Right lobe of liver (tissue), 6 donors: Measurements from ENCODE around the gene ZCCHC13. TPM values are rescaled to one million over a fixed set of nuclear protein-coding genes. Genes with fewer than 3 reads are reported as not detected.

Experiments used
- ATAC-seq, 4 donors: fragments of 200-7000 bp; cut with Tn5 transposase; one replicate each; pipeline ENCODE4 v1.9.1; 2020; ENCODE audit warnings: mild to moderate bottlenecking in 4 of 4, moderate library complexity in 4 of 4
- DNase-seq, 3 donors: peaks; one replicate each; pipeline ENCODE4 v3.0.0-alpha.2; 2020
- H3K27ac ChIP-seq, 3 donors: fragments of 200-600 bp; one replicate each; pipeline ENCODE4 v1.8.0; 2022
- H3K27me3 ChIP-seq, 2 donors: fragments of 200-600 bp; one replicate each; pipeline ENCODE4 v1.8.0; 2022
- H3K36me3 ChIP-seq, 4 donors: fragments of 200-600 bp; sonication (generic) in 1 of 4; one replicate each; pipeline versions ENCODE4 v1.5.1 to v1.8.0; 2017 to 2022; ENCODE audit warnings: control low read depth in 1 of 4
- H3K4me1 ChIP-seq, 4 donors: fragments of 200-600 bp; sonication (generic) in 1 of 4; one replicate each; pipeline versions ENCODE4 v1.5.1 to v1.8.0; 2017 to 2022; ENCODE audit warnings: control low read depth in 1 of 4
- H3K4me3 ChIP-seq, 3 donors: fragments of 200-600 bp; one replicate each; pipeline ENCODE4 v1.8.0; 2022
- H3K9me3 ChIP-seq, 4 donors: fragments of 200-600 bp; sonication (generic) in 1 of 4; one replicate each; pipeline versions ENCODE4 v1.5.1 to v1.8.0; 2017 to 2022; ENCODE audit warnings: control low read depth in 1 of 4
- POLR2A ChIP-seq: fragments of 450-650 bp; IDR thresholded peaks from one replicate; pipeline ENCODE4 v1.6.1; 2017; ENCODE audit warnings: antibody characterized with exemption, mild to moderate bottlenecking
- WGBS: methylation state at CpG from one replicate; pipeline ENCODE4 v1.1.6; 2018; ENCODE audit warnings: low coverage, low lambda C conversion rate; ENCODE audit not compliant: insufficient coverage; ENCODE audit errors: missing lambda C conversion rate; 5-methylcytosine and 5-hydroxymethylcytosine counted together
- intact Hi-C, 2 donors: fragments of 100-400 bp; cut with DNase I; formaldehyde crosslinking; loops; one replicate each; pipeline versions ENCODE4 v1.11.2 to v1.14.1; 2022
- total RNA-seq, 6 experiments: library from RNA; depleted of rRNA in 2 of 6; stranded (reverse); fragments of >200 nt in 2 of 6; fragmentation: NEBNext Ultra II Directional in 3 of 6; extraction: Animal tissue kit (Norgen Biotek cat#: 25700) in 3 of 6; gene quantifications; one replicate each; pipeline versions ENCODE4 v1.1.0 to v1.2.4, GENCODE V29; 2016 to 2023
- TF ChIP-seq, protein P1 (sequence below), 4 donors: fragments of 200-600 bp in 3 of 4; fragments of 450-650 bp in 1 of 4; IDR thresholded peaks; one replicate each; pipeline versions ENCODE4 v1.5.1 to v1.8.0; 2016 to 2022; ENCODE audit warnings: antibody characterized with exemption in 4 of 4, mild to moderate bottlenecking in 2 of 4
- donor health status: DM: no; HTN: yes; CAD: no.
- donor health status: DM: no; HTN: no; CAD: no.
- donor health status: DM: no; HTN: no; CAD: no.
- donor health status: DM: no; HTN: yes; CAD: no.
- donor health status: DM: no; HTN: yes; CAD: no.

ZCCHC13 gene
- total RNA-seq, 6 experiments from 2014 or later = not detected

DNA sequence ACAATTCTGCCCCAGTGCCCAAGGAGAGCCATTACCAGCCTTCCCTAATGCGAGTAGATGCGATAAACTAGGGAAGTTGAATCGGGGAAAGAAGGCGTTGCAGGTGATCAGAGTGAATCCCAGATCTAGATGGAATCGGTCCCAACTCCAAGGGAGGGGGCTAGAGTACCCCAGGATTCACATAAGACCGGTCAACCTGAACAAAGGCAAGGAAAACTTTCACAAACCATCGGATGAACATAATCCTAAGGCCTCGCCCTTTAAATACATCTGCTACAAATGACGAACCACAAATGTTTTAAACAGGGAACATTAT is 11.2 kb upstream of the ZCCHC13 start:
- WGBS = 9% methylated on average over 9 of the region's 9 CpGs
- ATAC-seq (peak in 1 of 4 donors; percentile 4), DNase-seq (no peak)
- no peaks in the 10 kb centered on the region for H3K4me1 ChIP-seq
- no peaks in the 10 kb centered on the region for H3K27me3 ChIP-seq
- no peak for TF ChIP-seq POLR2A
- TF ChIP-seq, protein P1, sequence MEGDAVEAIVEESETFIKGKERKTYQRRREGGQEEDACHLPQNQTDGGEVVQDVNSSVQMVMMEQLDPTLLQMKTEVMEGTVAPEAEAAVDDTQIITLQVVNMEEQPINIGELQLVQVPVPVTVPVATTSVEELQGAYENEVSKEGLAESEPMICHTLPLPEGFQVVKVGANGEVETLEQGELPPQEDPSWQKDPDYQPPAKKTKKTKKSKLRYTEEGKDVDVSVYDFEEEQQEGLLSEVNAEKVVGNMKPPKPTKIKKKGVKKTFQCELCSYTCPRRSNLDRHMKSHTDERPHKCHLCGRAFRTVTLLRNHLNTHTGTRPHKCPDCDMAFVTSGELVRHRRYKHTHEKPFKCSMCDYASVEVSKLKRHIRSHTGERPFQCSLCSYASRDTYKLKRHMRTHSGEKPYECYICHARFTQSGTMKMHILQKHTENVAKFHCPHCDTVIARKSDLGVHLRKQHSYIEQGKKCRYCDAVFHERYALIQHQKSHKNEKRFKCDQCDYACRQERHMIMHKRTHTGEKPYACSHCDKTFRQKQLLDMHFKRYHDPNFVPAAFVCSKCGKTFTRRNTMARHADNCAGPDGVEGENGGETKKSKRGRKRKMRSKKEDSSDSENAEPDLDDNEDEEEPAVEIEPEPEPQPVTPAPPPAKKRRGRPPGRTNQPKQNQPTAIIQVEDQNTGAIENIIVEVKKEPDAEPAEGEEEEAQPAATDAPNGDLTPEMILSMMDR (IDR thresholded peaks at IDR 0.05) = no peak
- peak overlapping the region; percentile 46 to 59 (median 57) for H3K4me3 ChIP-seq
- H3K9me3 ChIP-seq = no peaks in the 10 kb centered on the region
- no peaks in the 10 kb centered on the region for H3K36me3 ChIP-seq
- intact Hi-C loops = no loop called here
- peak overlapping the region; percentile 28 to 85 (median 50) for H3K27ac ChIP-seq

DNA sequence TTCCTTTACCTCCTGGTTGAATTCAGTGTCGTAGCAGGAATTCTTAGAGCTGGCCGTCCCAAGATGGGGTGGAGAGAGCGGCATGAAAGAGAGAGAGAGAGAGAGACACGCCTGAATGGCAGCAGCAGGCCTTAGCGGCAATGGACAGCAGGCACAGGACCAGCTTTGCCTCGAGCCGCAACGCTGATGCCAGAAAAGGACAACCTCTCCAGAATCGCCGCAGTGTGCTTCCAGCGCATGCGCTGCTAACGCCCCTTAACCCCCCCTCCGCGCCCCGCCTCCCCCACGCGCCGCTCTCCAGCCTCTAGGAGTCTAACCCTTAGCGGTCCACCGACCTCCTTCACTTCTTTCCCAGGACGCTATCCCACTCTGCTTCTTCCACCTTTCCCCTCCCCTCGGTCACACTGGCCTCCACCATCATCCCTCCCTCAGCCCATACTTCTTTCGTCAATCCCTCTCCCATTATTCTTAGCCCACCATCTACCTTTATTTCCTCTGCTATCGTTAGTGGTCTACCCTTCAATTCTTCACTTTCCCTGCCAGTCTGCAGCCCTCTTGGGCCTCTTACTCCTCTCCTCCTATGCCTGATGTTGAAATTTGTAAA is 10.5 kb upstream of the ZCCHC13 start:
- TF ChIP-seq, protein P1 (IDR thresholded peaks at IDR 0.05) = no peak
- peak; percentile 55 for TF ChIP-seq POLR2A
- H3K36me3 ChIP-seq = no peaks in the 10 kb centered on the region
- H3K9me3 ChIP-seq = no peaks in the 10 kb centered on the region
- 18% methylated on average over 22 of the region's 25 CpGs for WGBS
- intact Hi-C loops = no loop called here
- no peaks in the 10 kb centered on the region for H3K27me3 ChIP-seq
- no peaks in the 10 kb centered on the region for H3K4me1 ChIP-seq
- H3K4me3 ChIP-seq = peak overlapping the region; percentile 46 to 59 (median 57)
- peak overlapping the region; percentile 3 to 85 (median 50) for H3K27ac ChIP-seq
- peak; percentile 81 to 84 (median 83) for DNase-seq
- ATAC-seq = peak; percentile 75 to 82 (median 78)

DNA sequence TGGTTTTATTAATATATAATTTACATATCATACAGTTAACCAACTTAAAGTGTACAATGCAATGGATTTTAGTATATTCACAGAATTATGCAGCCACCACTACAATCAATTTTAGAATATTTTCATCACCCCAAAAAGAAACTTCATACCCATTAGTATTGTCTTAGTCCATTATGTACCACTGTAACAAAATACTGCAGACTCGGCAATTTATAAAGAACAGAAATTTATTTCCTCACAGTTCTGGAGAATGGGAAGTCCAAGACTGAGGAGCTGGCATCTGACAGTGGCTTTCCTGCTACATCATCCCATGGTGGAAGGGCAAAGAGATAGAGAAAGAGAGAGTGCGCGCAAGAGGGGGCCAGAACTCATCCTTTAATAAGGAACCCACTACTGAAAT is 8.9 kb upstream of the ZCCHC13 start:
- TF ChIP-seq, protein P1 (IDR thresholded peaks at IDR 0.05) = no peak
- TF ChIP-seq POLR2A = no peak
- no peaks in the 10 kb centered on the region for H3K9me3 ChIP-seq
- intact Hi-C loops = no loop called here
- H3K4me3 ChIP-seq = no peak overlapping the region
- H3K4me1 ChIP-seq = no peaks in the 10 kb centered on the region
- 88% methylated on average over 3 of the region's 3 CpGs for WGBS
- H3K27me3 ChIP-seq = no peaks in the 10 kb centered on the region
- ATAC-seq (no peak), DNase-seq (no peak)
- H3K27ac ChIP-seq = no peak overlapping the region
- no peaks in the 10 kb centered on the region for H3K36me3 ChIP-seq

DNA sequence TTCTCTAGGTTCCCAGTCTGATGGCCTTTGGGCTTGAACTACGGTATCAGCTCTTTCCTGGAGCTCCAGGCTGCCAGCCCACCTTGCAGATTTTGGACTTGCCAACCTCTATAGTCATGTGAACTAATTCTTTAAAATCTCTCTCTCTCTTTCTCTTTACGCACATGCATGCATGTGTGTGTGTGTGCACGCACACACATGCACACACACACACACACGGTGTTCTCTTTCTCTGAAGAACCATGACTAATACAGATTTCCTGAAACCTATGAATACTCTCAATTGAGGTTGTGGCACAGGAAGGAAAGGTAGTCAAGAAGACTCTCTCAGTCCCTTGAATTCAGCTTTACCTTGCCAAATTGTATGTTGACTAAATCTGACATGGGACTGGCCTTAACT is 6.2 kb upstream of the ZCCHC13 start:
- H3K4me3 ChIP-seq = no peak overlapping the region
- intact Hi-C loops = no loop called here
- no peak for TF ChIP-seq POLR2A
- TF ChIP-seq, protein P1 (IDR thresholded peaks at IDR 0.05) = no peak
- WGBS = 76% methylated on average over 4 of the region's 4 CpGs
- no peaks in the 10 kb centered on the region for H3K36me3 ChIP-seq
- H3K27me3 ChIP-seq = peaks cover 0 to 6% of the 10 kb centered on the region in 2 donors
- no peaks in the 10 kb centered on the region for H3K9me3 ChIP-seq
- H3K27ac ChIP-seq = no peak overlapping the region
- H3K4me1 ChIP-seq = no peaks in the 10 kb centered on the region
- ATAC-seq = no peak
- no peak for DNase-seq

DNA sequence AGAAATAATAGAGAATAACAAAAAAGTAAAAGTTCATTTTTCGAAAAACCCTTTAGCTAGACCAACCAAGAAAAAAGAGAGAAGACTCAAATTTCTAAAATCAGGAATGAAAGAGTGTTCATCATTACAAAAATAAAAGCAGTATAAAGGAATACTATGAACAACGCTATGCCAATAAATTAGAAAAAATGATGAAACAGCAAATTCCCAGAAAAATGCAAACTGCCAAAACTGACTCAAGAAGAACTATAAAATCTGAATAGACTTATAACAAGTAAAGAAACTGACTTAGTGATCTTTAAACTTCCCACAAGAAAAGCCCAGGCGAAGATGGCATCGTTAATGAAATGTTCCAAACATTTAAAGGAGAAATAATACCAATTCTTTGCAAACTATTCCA is 3.1 kb upstream of the ZCCHC13 start:
- no peaks in the 10 kb centered on the region for H3K9me3 ChIP-seq
- H3K27me3 ChIP-seq = peaks cover 0 to 6% of the 10 kb centered on the region in 2 donors
- 44% methylated on average over 4 of the region's 4 CpGs for WGBS
- ATAC-seq (no peak), DNase-seq (no peak)
- TF ChIP-seq, protein P1 (IDR thresholded peaks at IDR 0.05) = no peak
- no peak for TF ChIP-seq POLR2A
- intact Hi-C loops = no loop called here
- H3K4me3 ChIP-seq = no peak overlapping the region
- no peaks in the 10 kb centered on the region for H3K4me1 ChIP-seq
- no peaks in the 10 kb centered on the region for H3K36me3 ChIP-seq
- H3K27ac ChIP-seq = no peak overlapping the region
